Activated CD4-positive, alpha-beta memory T cell treated with anti-CD3 and anti-CD28 coated beads, Interleukin-2, amount 10 ng/mL, durations not matched to agents 7 days and 5 days (primary cell): ENCODE measurements around the gene ZDHHC11B. TPM values are rescaled to one million over a fixed set of nuclear protein-coding genes. Genes with fewer than 3 reads are reported as not detected.

ENCODE experiments used
- CTCF ChIA-PET: fragments of 350-600 bp; sonication (Branson Sonifier 250); formaldehyde crosslinking; loops from one replicate; lab custom pipeline; 2021; ENCODE audit warnings: antibody characterized with exemption, inconsistent platforms; lab: Charles Lee
- POLR2A ChIA-PET: fragments of 350-600 bp; sonication (Branson Sonifier 250); formaldehyde crosslinking; loops from one replicate; lab custom pipeline; 2021; ENCODE audit warnings: antibody characterized with exemption; lab: Charles Lee
- DNase-seq: peaks from one replicate; pipeline ENCODE4 v3.0.0-alpha.2; 2020
- H3K27ac Mint-ChIP-seq: one replicate; pipeline ENCODE4 v1.8.0; 2021; ENCODE audit warnings: mild to moderate bottlenecking, mixed read lengths
- H3K27me3 Mint-ChIP-seq: one replicate; pipeline ENCODE4 v1.8.0; 2021; ENCODE audit warnings: mixed read lengths
- H3K36me3 Mint-ChIP-seq: one replicate; pipeline ENCODE4 v1.8.0; 2021; ENCODE audit warnings: low read depth, mixed read lengths
- H3K4me1 Mint-ChIP-seq: one replicate; pipeline ENCODE4 v1.8.0; 2021; ENCODE audit warnings: mixed read lengths
- H3K4me3 Mint-ChIP-seq: one replicate; pipeline ENCODE4 v1.8.0; 2021; ENCODE audit warnings: mild to moderate bottlenecking, mixed read lengths
- H3K9me3 Mint-ChIP-seq: one replicate; pipeline ENCODE4 v1.8.0; 2021; ENCODE audit warnings: mixed read lengths
- total RNA-seq, 2 experiments: library from RNA; stranded (reverse); gene quantifications; one replicate each; pipeline ENCODE4 v1.2.3, GENCODE V29; 2021

ZDHHC11B gene
- total RNA-seq, 2 experiments from 2014 or later, result not detected

DNA sequence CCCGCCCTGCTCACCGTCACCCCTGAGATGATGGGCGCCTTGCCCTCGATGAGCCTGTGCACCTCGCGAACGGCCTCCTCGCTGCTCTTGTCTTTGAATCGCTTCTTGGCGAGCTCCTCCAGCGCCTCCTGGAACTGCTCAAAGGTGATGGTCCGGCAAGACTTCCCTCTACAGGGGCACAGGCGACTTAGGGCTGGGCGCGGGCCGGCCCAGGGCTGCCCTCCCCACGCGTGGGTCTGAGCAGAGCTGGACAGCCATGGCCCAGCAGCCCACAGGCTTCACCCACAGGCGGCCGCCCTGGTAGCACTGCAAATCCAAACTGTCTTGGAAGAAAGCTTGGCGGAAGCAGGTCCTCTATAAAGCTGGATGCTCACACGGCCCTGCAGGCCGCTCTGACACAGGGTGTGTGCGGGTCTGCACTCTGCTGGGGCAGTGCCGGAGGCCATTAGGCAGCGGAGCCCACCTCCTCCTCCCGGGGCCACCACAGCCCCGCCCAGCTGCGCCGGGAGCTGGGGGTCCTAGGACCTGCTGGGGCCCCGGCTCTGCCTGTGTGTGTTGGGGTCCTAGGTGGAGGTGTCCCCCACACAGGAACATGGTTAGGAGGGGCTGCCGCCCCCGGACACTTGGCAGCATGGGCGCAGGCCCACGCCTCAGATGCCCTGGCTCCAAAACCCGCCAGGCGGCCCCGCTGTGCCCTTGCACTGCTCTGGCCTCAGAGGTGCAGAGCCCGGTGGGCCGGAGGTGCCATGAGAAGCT is 118.4 kb downstream of the ZDHHC11B start:
- H3K9me3 Mint-ChIP-seq, result no peaks in the 10 kb centered on the region
- ChIA-PET CTCF (no interaction called here), POLR2A (no interaction called here)
- H3K4me1 Mint-ChIP-seq, result no peaks in the 10 kb centered on the region
- H3K27ac Mint-ChIP-seq, result no peak overlapping the region
- no peak for DNase-seq
- no peak overlapping the region for H3K4me3 Mint-ChIP-seq
- peaks cover 13% of the 10 kb centered on the region for H3K36me3 Mint-ChIP-seq
- H3K27me3 Mint-ChIP-seq, result no peaks in the 10 kb centered on the region

DNA sequence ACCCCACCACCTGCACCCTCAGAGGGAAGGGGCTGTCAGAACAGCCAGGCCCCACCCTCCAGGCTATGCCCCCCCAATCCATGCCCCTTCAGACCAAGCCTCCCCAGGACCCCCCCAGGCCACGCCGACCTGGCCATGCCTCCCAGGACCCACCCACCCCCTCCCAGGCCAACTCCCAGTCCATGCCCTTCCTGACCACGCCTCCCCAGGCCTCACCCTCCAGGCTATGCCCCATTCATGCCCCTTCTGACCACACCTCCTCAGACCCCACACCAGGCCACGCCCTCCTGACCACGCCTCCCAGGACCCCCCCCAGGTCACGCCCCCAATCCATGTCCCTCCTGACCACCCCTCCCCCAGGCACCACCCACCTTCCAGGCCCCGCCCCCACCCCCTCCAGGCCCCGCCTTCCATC is 119.0 kb downstream of the ZDHHC11B start:
- Mint-ChIP-seq H3K27ac (no peak overlapping the region), H3K36me3 (peaks cover 15% of the 10 kb centered on the region), H3K9me3 (no peaks in the 10 kb centered on the region), H3K4me3 (no peak overlapping the region), H3K4me1 (no peaks in the 10 kb centered on the region), H3K27me3 (no peaks in the 10 kb centered on the region)
- no peak for DNase-seq
- POLR2A ChIA-PET, result no interaction called here
- CTCF ChIA-PET, result no interaction called here

- Mint-ChIP-seq H3K27ac (no peak overlapping the region), H3K4me1 (no peaks in the 10 kb centered on the region), H3K9me3 (no peaks in the 10 kb centered on the region), H3K4me3 (no peak overlapping the region), H3K27me3 (no peaks in the 10 kb centered on the region), H3K36me3 (peaks cover 20% of the 10 kb centered on the region)
- no peak for DNase-seq
- ChIA-PET POLR2A (no interaction called here), CTCF (no interaction called here)
Observed at GRCh38 chr5:664994-665360, 119.6 kb downstream of the ZDHHC11B start.

GRCh38 chr5:664343-664993 is 120.1 kb downstream of the ZDHHC11B start:
- Mint-ChIP-seq H3K4me3 (no peak overlapping the region), H3K4me1 (no peaks in the 10 kb centered on the region), H3K27ac (no peak overlapping the region), H3K27me3 (no peaks in the 10 kb centered on the region), H3K9me3 (no peaks in the 10 kb centered on the region), H3K36me3 (peaks cover 24% of the 10 kb centered on the region)
- ChIA-PET POLR2A (no interaction called here), CTCF (no interaction called here)
- no peak for DNase-seq

GRCh38 chr5:663436-664342 is 120.8 kb downstream of the ZDHHC11B start:
- POLR2A ChIA-PET, result no interaction called here
- CTCF ChIA-PET, result no interaction called here
- Mint-ChIP-seq H3K9me3 (no peaks in the 10 kb centered on the region), H3K36me3 (peaks cover 31% of the 10 kb centered on the region), H3K4me3 (no peak overlapping the region), H3K4me1 (no peaks in the 10 kb centered on the region), H3K27me3 (no peaks in the 10 kb centered on the region), H3K27ac (no peak overlapping the region)
- DNase-seq, result no peak

DNA sequence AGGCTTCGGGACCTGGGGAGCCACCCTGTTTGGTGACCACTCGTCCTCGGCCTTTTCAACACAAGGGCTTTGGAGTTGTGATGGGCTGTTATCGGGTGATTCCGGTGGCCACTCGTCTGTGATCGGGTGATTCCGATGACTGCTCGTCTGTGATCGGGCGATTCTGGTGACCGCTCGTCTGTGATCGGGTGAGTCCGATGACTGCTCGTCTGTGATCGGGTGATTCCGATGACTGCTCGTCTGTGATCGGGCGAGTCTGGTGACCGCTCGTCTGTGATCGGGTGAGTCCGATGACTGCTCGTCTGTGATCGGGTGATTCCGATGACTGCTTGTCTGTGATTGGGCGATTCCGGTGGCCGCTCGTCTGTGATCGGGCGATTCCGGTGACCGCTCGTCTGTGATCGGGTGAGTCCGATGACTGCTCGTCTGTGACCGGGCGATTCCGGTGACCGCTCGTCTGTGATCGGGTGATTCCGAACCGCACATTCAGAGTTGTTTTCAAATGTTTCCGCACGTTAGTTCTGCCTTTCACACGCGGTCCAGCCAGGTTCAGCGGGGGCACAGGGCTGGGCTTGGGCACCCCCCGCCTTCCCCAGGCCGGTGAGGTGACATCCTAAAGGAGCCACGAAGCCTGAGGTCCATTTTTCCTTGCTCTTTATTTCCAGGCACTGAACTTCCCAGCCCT is 121.6 kb downstream of the ZDHHC11B start:
- DNase-seq, result no peak
- H3K4me3 Mint-ChIP-seq, result no peak overlapping the region
- POLR2A ChIA-PET, result no interaction called here
- no peaks in the 10 kb centered on the region for H3K27me3 Mint-ChIP-seq
- CTCF ChIA-PET, result no interaction called here
- peaks cover 35% of the 10 kb centered on the region for H3K36me3 Mint-ChIP-seq
- no peaks in the 10 kb centered on the region for H3K4me1 Mint-ChIP-seq
- no peaks in the 10 kb centered on the region for H3K9me3 Mint-ChIP-seq
- no peak overlapping the region for H3K27ac Mint-ChIP-seq

DNA sequence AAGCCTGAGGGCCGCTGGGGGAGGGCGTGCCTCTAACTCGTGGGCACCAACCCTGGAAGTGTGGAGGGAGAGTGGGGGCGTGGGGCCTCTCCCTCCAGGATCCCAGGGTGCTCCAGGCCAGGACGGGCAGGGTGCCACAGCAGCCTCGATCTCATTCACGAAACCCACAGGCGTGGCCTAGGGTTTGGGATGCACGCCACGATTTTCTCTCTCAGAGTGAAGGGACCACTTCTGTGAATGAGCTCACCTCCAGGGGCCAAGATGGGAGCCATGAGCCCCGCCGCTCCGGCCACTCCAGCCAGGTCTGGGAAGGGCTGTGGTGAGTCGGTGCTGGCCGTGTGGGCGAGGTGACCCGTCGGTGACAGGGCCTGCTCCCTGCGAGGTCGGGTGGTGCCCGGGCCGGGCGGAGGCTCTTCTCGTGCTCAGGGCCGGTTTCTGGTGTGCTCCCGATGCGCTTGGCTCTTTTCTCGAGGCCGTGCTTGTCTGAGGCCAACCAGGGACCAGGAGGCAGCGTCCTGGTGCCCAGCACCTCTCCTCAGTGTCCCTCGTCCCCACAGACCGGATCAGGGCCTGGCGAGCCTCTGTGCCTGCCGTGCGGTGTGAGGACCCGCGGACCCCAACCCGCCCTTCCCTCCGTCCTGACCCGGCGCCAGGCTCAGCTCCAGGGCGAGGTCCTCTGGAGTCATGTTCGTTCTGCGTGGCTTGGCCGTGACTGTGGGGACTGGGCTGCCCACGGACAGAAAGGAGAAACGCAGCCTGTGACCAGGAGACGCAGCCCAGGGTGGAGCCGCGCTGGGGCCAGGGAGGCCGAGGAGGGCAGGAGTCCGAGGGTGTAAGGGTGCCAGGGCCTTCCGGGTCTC is 122.4 kb downstream of the ZDHHC11B start:
- Mint-ChIP-seq H3K9me3 (no peaks in the 10 kb centered on the region), H3K27ac (no peak overlapping the region), H3K4me3 (no peak overlapping the region), H3K4me1 (no peaks in the 10 kb centered on the region), H3K36me3 (peaks cover 35% of the 10 kb centered on the region), H3K27me3 (no peaks in the 10 kb centered on the region)
- no peak for DNase-seq
- ChIA-PET CTCF (no interaction called here), POLR2A (no interaction called here)

- POLR2A ChIA-PET, result no interaction called here
- Mint-ChIP-seq H3K36me3 (peaks cover 45% of the 10 kb centered on the region), H3K4me3 (no peak overlapping the region), H3K9me3 (no peaks in the 10 kb centered on the region), H3K4me1 (no peaks in the 10 kb centered on the region), H3K27me3 (no peaks in the 10 kb centered on the region), H3K27ac (no peak overlapping the region)
- CTCF ChIA-PET, result no interaction called here
- DNase-seq, result no peak
Observed at GRCh38 chr5:660491-661030, 124.0 kb downstream of the ZDHHC11B start.

Other genes with a start within 250 kb of the ZDHHC11B start
- 10 to 100 TPM; 24.1 to 24.2 TPM for gene CEP72, start 172.4 kb downstream of the ZDHHC11B start, total RNA-seq
- under 1 TPM; 0.10 to 0.15 TPM for gene TPPP, start 91.4 kb downstream of the ZDHHC11B start, total RNA-seq
- gene ZDHHC11, start 66.3 kb upstream of the ZDHHC11B start, total RNA-seq, result 1 to 10 TPM; 5.8 to 6.6 TPM
- gene BRD9, start 108.1 kb upstream of the ZDHHC11B start, total RNA-seq, result 10 to 100 TPM; 52.3 to 54.0 TPM
- gene TRIP13, start 108.2 kb upstream of the ZDHHC11B start, total RNA-seq, result 10 to 100 TPM; 26.6 to 28.8 TPM
- gene NKD2, start 224.1 kb upstream of the ZDHHC11B start, total RNA-seq, result 1 to 10 TPM; 3.6 to 3.7 TPM